Vagina (tissue), 2 donors: ENCODE data around the gene TRIP13.

Experiments used
- POLR2A ChIP-seq, 2 donors: fragments of 450-650 bp; IDR thresholded peaks; one replicate each; pipeline ENCODE4 v1.6.1; 2017; ENCODE audit warnings: antibody characterized with exemption in 2 of 2, mild to moderate bottlenecking in 2 of 2, moderate library complexity in 2 of 2
- POLR2AphosphoS5 ChIP-seq, 2 donors: sonication (generic); formaldehyde crosslinking; IDR thresholded peaks; one replicate each; pipeline ENCODE4 v1.9.0; 2017; ENCODE audit warnings: antibody characterized with exemption in 2 of 2, mild to moderate bottlenecking in 2 of 2, low read depth in 1 of 2; ENCODE audit not compliant: insufficient read depth in 1 of 2
- TF ChIP-seq, protein P1 (sequence below), 3 experiments: fragments of 450-650 bp in 2 of 3; fragments of 200-600 bp in 1 of 3; sonication (generic) in 1 of 3; IDR thresholded peaks; one replicate each; pipeline ENCODE4 v1.5.1; 2017 to 2019; ENCODE audit warnings: antibody characterized with exemption in 3 of 3, mild to moderate bottlenecking in 2 of 3, moderate library complexity in 2 of 3

DNA sequence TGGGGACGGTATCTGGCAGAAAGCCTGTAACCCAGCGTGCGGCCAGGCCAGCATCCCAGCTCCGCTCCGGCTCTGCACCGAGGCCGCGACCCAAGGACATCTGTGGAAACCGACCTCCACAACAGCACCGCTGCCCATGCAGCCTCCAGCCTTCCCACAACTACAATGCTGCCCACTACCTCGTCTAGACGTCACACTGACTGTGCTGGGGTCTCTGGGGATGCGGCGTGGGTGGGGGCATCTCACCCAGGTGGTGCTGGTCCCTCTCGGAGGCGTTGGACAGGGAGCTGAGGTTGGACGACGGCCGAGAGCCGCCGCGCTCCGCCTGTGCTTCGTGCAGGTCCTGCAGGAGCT, 27.5 kb upstream of the TRIP13 start:
- TF ChIP-seq, protein P1, sequence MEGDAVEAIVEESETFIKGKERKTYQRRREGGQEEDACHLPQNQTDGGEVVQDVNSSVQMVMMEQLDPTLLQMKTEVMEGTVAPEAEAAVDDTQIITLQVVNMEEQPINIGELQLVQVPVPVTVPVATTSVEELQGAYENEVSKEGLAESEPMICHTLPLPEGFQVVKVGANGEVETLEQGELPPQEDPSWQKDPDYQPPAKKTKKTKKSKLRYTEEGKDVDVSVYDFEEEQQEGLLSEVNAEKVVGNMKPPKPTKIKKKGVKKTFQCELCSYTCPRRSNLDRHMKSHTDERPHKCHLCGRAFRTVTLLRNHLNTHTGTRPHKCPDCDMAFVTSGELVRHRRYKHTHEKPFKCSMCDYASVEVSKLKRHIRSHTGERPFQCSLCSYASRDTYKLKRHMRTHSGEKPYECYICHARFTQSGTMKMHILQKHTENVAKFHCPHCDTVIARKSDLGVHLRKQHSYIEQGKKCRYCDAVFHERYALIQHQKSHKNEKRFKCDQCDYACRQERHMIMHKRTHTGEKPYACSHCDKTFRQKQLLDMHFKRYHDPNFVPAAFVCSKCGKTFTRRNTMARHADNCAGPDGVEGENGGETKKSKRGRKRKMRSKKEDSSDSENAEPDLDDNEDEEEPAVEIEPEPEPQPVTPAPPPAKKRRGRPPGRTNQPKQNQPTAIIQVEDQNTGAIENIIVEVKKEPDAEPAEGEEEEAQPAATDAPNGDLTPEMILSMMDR (IDR thresholded peaks at IDR 0.05), result no peak
- no peak for TF ChIP-seq POLR2AphosphoS5 (IDR thresholded peaks at IDR 0.05; ENCODE audit: insufficient read depth in 1 of 2, low read depth in 1 of 2)
- no peak for TF ChIP-seq POLR2A (IDR thresholded peaks at IDR 0.05)
